ENCODE data around the gene GMNC.
"Not testable (repeated sequence)": the region's sequence is repeated elsewhere in the genome, so short reads cannot be mapped to it uniquely, and the experiment has no call there.

The GMNC gene, protein sequence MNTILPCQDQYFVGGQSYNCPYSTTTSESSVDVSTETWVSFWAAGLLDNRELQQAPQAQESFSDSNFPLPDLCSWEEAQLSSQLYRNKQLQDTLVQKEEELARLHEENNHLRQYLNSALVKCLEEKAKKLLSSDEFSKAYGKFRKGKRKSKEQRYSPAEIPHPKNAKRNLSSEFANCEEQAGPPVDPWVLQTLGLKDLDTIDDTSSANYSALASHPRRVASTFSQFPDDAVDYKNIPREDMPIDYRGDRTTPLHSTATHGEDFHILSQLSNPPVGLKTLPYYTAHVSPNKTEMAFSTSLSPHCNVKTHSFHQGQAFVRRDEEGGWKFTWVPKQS

DNA sequence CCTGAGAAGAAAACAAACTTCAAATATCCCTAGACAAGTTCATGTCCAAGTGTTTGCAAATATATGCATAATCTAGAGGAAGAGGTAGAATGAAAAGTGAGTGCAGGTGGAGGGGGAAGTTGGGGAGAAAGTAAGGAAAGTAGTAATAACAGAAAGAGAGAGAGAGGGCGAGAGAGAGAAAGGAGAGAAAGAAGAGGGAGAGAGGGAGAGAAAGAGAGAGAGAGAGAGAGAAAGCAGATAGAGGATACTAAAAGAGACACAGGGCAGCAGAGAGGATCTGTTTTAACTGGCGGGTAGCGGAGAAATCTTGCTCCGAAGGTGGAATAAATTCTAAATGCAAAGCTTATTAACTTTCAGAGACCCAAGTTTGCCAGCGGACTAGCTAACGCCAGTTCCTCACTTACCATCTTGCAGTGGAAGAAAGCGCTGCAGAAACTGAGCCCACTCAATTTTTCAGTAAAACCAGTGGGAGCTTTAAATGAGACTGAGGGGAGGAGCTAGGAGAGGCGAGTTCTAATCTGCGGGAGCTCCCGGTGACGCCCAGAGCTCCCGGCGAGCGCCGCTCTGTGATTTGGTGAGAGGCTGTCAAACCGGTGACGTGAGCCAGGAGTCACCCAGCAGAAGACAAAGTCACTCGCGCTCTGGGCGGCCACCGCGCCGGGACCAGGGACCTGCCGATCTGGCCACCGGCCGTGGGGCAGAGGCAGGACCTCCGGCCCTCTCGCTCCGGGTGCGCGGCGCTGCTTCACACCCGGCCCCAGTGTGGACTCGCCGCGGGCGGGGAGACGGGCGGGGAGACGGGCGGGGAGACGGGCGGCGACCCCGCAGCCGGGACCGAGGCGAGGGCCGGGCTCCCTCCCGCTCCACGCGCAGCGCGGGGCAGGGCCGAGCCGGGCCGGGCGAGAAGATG lies at the start of gene GMNC:
GMNC (minus strand) TSS at position 486 of the 910 bp plus-strand sequence; CDS start at position 407, 79 bp downstream.
- no peak for DNase-seq (ENCODE audit: low read depth)

DNA sequence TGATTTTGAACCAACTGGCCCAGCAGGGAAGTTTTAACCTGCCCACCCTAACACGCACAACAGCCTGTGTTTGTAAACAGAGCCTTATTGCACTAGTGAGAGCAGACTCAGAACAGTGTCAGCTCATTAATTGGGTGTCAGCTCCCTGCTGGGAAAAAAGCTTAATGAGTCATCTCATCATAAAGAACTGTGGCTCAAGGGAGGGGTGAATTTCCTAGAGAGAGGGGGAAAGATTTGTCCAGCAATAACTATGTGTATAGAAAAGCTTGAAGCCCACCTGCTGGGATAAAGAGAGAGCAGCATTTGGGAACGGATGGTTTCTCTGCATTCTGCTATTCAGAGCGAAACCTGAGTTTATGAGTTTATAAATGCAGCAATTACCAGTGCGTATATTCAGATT lies 48.9 kb upstream of the GMNC start:
- DNase-seq (ENCODE audit: low read depth): no peak

DNA sequence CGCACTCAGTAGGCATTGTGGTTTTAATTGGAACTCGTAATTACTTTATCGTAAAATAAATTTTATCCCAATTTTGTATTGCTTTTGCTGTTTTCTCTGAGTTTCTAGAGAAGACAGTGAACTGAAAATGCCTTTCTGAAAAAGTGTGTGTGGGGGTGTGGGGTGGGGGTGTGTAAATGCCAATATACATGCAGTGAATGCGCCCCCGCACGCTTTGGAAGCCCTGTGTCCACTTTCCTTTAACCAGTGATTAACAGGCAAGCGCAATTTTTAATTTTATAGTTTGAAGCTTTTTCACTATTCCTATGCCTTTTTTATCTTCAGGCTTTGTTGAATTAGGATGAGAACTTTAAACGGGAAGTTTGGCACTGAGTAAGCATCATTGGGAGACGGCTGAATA lies 47.4 kb upstream of the GMNC start:
- no peak for DNase-seq (ENCODE audit: low read depth)

DNA sequence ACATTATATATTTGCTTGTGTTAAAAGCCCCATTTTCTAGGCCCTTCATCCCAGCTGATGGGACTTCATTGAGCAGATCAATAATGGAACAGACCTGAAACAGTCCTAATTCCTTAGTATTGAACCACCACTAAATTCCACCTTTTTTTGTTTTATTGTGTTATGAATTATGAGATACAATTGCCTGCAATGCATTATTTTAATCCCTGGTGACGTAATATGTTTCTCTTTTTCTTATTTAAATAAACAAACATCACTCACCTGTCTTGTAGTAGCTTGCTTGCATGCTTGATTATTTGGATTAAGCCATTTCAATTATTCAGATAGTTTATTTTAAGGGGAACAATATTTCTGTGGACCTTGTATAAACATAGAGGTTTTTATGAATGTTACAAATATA lies 40.7 kb upstream of the GMNC start:
- no peak for DNase-seq (ENCODE audit: low read depth)

DNA sequence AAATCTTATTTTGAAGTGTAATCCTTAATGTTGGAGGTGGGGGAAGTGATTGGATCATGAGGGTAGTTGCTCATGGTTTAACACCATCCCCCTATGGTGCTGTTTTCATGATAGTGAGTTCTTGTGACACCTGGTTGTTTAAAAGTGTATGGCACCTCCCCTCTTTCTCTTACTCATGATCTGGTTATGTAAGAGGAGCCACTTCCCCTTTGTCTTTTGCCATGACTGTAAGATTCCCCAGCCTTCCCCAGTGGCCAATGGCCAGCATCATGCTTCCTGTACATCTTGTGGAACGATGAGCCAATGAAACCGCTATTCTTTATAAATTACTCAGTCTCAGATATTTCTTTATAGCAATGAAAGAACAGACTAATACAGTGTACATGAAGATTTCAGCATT lies 39.8 kb upstream of the GMNC start:
- no peak for DNase-seq (ENCODE audit: low read depth)

DNA sequence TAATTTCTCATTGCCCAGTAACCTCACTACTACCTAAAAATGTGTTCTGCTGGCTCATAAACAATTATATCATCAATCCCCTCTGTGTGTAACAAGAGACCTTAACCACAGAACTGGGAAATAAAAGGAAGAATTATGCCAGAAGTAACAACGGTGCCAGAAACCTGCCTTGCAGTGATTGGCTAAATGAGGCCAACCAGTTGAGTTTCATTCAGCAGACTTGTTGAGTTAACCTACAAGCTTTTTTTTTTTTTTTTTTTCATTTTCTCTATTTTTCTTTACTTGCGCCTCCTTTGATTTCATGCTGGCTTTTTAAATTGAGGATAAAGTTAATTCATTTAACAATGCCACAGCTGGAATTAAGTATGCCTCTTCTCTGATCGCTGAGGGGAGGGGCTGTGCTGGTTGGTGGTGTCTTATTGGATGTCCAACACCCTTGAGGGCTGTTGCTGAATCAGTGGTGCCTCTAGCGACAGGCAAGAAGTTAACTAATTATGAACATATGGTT lies 30.0 kb upstream of the GMNC start:
- DNase-seq (ENCODE audit: low read depth): no peak

DNA sequence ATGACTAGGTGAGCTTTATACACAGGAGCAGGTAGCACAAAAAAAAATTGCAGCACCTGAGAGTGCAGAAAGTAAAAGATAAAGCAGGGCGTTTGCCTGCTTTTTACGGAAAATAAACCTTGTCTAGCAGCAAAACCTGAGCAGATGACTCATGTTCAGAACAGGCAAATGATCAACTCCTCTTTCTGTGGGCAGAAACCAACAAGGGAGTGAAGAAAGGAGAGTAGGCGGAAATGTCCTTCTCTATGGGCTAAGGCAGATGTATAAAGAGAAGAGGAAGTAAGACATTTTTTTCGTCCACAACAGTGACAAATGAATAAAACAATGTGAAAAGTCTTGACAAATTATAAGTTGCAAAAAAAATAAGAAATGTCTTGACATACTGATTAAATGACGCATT lies 24.5 kb upstream of the GMNC start:
- no peak for DNase-seq (ENCODE audit: low read depth)

DNA sequence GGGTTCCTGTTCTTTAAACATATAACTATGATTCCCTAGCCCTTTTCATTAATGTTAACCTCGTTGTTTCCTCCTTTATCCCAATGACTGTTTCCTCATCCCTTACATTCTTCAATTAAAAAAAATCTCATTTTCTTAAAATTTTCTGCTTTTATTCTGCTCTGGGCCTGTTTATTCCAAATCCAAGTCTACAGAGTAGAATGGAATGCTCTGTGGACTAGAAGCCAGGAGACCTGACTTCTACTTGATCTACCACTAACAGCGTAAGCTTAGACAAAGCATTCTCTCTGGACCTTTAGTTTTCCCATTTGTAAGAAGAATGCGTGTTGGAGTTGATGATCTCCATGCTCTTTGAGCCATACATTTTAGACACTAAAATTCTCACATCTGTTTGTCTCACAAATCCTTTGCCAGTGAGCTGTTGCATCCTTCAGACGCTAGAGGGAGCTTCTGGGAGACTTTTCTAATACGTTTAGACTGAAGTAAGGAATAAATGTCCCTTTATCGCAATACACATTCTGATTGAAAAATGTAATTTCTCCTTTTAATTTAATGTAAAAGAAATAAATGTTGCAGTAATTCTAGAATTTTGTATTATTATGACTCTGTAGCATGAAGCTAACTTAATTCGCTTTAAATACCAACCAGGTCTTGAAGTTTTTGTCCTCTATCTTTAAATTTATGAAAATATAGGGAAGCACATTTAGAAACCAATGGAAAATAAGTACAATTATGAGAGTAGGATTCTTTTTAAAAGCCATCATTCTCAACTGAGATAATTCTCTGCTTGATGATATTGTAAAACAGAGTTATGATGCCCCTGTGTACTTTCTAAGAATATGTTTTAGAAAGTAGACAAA lies 21.7 kb upstream of the GMNC start:
- no peak for DNase-seq (ENCODE audit: low read depth)

DNA sequence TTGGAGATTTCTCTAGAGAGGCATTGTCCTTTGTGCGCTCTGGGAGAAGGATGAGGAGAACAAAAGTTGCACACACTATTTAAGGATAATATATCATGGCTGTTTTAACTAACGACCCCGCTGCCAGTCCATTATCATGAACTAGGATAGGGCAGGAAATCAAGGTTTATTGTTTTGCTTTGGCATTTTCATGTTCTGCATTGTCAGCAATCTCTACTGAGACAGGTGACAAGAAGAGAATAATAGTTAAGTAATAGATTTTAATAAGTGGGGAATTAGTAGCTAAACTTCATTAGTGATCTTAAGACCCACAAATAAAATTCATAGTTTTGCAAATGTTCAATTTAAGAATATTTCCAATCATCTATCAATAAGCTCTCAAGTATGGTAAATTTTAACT lies 20.6 kb upstream of the GMNC start:
- DNase-seq (ENCODE audit: low read depth): no peak

DNA sequence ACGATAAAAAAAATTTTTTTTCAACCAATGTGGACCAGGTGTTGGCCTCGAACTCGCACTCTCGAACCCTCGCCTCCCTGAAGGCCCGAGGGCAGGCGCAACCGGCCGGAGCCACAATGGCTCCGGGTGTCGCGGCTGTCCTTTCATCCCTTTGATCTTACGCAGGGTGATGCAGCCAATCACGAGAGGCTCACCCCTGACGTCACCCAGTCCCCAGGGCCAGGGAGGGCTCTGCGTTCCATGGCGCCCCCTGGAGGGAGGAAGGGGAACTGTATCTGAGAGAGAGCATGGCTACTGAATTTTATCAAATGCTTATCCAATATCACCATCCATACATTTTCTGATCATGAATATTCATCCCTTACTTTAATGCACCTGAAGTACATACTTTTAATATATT lies 15.4 kb upstream of the GMNC start:
- no peak for DNase-seq (ENCODE audit: low read depth)

DNA sequence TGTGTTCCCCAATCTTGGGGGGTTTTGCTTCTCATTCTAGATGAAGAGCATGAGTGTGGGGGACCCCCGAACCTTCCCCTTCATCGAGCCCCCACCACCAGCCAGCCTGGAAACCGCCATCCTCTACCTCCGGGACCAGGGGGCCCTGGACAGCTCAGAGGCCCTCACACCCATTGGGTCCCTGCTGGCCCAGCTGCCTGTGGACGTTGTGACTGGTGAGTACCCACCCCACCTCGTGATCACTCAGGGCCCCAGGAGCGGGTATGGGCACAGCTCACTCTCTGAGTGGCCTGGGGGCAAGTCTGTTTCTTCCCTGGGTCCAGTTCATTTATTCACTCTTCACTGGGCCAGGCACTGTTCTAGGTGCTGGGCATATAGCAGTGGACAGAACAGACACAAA lies 13.9 kb upstream of the GMNC start:
- not testable (repeated sequence) for DNase-seq (ENCODE audit: low read depth)

DNA sequence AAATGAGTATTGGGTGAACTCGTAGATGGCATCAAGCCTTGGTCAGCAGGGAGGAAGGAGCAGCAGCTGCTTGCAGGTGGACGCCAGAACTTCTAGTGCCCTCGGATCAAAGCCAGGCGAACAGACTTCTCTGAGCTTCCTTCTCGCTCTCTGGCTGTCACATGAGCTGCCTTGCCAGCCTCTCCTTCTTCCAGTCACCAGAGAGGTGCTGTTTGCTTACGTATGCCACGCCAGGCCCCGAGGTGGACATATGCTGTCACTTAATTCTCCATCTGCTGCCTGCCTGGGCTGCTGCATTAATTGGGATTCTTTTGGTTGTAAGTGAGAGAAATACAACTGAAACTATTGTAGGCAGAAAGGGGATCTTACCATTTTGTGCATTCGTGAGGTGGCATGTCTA lies 12.6 kb upstream of the GMNC start:
- not testable (repeated sequence) for DNase-seq (ENCODE audit: low read depth)

DNA sequence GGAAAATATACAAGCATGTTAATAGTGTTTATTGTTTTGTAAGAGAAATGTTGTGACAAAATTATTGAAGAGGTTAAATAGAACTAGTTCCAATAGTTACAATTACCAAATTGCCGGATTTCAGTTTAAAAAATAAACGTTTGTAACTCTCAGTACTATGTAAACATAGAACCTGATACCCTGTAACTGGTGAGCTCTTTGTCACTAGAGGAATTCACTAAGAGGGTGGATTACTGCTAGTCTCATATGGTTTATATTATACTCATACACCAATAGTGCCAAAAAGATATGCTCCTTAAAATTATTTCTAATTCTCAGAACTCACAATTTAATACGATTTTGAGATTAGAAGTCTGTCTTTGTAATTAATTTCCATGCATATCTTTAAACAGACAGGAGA lies 7.6 kb upstream of the GMNC start:
- DNase-seq (ENCODE audit: low read depth): no peak

DNA sequence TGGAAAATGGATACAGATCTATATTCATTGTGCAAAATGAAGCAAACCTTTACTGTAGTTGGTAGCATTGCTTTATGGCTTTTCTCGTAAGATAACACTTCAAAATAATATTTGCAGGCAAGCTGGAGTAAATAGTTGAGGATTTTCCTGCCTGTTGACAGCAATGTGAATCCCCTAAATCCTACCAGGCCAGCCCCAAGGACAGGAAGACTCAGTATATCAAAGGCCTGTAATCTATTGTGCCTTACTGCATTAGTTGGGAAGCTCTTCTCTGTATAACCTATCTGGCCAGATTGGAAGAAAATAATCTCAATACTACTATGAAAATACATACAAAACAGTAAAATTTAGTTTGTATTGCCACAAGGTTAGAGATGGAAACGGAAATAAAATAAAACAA lies 4.6 kb upstream of the GMNC start:
- DNase-seq (ENCODE audit: low read depth): no peak

DNA sequence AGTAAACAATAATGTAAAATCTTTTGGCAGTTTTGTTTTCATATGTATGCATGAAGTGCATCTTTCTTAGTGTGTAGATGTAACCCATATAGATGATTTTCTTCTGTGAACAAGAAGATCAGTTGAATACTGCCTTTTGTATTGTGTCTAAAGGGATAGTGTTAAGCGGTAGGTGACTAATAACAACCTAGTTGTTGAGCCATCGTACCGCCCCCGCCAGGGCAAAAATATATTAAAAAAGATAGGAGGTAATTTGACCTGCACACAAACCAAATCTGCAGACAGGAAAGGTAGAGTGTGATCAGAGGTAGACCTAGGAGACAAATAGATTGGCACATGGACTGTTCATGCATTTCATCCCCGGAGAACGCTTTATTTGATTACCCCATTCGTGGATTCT lies 3.3 kb upstream of the GMNC start:
- no peak for DNase-seq (ENCODE audit: low read depth)

DNA sequence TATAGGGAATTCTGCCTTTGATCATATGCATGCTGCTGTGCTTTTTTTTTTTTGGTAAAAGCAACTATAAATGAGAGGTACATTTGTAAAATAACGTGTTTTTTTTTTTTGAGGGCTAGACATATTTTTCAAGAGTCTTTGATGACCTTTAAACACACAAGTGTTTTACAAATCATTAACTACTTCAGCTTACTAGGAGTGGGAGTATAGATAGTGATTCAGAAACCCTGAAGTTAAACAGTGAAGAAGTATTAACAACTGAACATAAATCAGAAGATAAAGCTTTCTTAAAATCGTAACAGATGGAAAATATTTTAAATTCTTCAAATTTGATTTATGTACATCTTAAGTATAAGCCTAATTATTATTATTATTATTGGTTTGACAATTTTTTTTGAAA lies 2.9 kb upstream of the GMNC start:
- DNase-seq (ENCODE audit: low read depth): no peak

DNA sequence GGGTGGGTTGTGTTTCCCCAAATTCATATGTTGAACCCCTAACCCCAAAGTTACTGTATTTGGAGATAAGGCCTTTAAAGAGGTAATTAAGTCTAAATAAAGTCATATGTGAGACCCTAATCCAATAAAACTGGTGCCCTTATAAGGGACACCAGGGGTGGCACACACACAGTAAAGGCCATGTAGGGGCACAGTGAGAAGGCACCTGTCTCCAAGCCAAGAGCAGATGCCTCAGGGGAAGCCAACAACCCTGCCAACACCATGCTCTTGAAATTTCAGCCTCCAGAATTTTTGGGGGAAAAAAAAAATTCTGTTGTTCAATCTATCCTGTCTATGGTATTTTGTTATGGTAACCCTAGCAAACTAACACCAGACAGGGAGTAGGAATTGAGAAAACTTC lies 1.5 kb upstream of the GMNC start:
- DNase-seq (ENCODE audit: low read depth): no peak

DNA sequence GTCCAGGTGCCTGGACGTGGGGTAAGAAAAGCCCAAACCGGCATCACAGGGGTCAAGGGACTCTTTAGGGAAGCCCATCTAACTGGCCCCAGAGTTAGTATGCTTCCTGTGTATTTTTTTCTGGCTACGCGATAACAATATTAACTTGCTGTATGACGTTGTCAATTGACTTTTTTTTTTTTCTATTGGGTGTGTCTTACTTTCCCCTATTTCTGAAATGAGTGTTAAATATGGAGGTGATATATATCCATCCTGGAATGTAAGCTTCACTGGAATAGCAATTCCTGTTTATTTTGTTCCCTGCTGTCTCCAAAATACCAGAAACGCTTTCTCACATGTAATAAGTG lies 598 bp upstream of the GMNC start:
- DNase-seq (ENCODE audit: low read depth): no peak

DNA sequence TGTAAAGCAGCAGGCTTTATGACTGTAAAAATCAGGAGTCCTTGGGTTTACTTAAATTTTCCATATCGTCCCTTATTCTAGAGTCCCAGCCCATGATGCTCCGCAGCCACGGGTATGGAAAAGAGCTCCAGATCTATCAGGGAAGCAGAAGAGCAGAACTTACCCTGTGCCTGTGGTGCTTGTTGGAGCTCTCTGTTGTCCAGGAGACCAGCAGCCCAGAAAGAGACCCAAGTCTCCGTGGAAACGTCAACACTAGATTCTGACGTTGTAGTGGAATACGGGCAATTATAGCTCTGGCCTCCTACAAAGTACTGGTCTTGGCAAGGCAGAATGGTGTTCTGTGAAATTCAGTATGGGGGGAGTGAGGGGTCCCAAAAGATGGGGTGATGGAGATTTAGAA lies 2.0 kb downstream of the GMNC start:
- DNase-seq (ENCODE audit: low read depth): no peak

DNA sequence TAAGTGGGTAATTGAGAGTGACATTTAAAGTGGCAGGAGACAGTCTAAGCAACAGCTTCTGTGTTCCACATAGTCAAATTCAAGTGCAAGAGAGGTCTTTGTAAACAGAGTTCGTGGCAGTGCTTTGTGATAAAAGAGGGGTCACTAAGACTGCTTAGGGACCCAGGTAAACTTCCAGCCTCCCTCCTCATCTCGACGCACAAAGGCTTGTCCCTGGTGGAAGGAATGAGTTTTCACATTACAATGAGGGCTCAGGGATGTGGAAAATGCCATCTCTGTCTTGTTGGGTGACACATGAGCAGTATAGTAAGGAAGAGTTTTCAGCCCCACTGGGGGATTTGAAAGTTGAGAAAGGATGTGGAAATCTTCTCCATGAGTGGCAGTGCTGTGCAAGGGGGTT lies 7.3 kb downstream of the GMNC start:
- no peak for DNase-seq (ENCODE audit: low read depth)

DNA sequence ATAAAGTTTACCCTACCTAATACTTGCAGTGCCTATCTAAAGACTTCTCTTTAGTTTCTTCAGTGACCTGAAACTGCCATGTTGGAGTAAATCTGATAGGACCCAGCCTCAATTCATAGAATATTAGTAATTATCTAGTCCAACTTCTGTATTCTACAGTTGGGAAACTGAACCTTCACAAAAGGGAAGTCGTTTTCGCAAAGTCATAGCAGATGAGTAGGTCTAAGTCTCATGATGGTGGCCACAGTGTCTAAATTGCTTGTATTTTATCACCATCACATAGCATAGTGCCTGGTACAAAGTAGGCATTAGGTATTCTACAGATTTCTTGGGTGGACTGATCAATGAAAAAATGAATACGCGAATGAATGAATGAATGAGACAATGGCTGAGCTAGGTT lies 8.4 kb downstream of the GMNC start:
- no peak for DNase-seq (ENCODE audit: low read depth)

DNA sequence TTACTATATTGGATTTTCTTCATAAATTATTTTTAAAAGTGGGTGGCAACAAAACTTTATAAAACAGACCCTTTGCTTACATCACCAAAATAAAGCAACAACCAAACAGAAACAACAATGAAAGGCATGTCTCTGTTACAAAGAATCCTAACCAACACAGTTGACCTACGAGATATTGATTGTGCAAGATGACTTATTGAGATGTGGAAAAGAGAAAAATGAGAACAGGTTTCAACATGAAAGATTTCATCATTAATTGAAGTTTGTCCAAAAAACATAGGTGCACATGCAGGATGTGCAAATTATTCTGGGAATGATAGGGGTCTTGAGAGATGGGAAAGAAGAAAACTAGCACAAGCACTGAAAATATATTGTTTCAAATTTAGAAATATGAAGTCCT lies 9.0 kb downstream of the GMNC start:
- no peak for DNase-seq (ENCODE audit: low read depth)

All from stimulated activated CD8-positive, alpha-beta memory T cell treated with anti-CD3 and anti-CD28 coated beads, Interleukin-12 subunit alpha, Interleukin-12 subunit beta, amount 100 ng/mL, for 4 hours (primary cell).